ENCODE data around the gene LY86.
"Not testable (repeated sequence)": the region's sequence is repeated elsewhere in the genome, so short reads cannot be mapped to it uniquely, and the experiment has no call there.

The LY86 gene

DNA sequence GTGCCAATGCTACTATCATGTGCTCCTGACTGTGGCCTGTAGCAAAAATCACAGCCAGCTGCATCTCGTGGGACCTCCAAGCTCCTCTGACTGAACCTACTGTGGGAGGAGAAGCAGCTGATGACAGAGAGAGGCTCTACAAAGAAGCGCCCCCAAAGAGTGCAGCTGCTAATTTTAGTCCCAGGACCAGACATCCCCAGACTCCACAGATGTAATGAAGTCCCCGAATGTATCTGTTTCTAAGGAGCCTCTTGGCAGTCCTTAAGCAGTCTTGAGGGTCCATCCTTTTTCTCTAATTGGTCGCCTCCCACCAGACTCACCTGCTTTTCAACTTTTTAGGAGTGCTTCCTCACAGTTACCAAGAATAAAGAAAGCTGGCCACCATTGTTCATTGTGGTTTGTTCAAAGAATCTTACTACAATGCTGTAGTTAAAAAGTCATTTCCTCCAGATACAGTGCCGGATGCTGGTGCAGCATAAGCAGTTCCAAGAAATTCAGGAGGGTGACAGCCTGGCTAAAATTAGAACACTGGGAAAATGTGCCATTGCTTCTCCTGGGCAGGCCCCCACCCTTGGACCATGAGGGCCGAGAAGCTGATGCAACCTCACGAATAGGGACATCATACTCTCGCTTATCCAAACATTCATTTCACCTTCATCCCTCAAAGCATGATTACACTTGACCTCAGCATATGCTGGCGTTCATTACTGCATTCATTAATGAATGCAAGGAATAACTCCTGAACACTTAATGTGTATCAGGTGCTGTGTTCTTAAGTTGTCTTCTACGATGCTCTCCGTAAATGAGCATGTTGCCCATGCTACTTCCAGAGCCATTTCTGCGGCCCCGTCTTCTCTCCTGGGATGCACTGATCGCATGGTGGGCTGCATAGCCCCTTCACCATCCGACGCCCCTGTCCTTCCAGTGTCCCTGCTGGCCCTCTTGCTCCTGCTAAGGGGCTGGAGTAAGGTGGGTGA, 66.4 kb downstream of the LY86 start:
- DNase-seq (ENCODE audit: low spot score): peak; percentile 63

DNA sequence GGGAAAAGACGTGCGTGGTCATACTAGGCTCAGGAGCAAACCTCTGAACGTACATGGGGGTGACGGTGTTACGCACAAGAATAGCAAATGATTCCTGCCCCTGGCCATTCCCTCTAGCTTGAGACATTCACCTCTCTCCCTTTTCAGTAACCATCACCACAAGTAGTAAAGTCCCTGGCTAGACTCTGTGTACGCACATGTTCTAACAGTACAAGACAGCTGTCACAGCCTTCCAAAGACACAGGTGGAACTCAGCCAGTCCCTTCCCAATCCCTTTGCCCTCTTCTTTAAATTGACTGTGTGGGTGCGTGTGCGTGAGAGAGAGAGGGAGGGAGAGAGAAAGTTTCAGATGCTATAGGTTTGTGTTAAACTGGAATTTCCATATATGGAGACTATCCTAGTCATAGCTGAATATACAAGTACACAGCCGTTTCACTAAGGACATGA, 67.3 kb downstream of the LY86 start:
- no peak for DNase-seq (ENCODE audit: low spot score)

DNA sequence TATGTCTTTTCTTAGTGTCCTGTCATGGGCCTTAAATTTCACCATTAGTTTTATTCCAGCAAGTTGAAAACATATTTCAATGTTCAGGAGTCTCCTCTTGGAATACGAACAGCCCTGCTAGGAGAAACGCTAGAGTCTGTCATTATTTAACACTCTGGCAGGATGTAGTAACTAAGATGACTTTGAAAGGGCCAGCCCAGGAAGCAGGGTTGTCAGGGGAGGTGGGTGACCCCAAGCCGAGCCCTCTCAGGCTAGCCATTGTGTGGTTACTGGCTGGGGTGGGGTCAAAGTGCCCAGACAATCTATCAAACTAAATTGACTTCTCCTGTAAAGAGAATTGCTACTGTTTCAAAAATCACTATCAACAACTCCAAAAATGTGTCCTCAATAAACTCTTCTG, 67.8 kb downstream of the LY86 start:
- no peak for DNase-seq (ENCODE audit: low spot score)

DNA sequence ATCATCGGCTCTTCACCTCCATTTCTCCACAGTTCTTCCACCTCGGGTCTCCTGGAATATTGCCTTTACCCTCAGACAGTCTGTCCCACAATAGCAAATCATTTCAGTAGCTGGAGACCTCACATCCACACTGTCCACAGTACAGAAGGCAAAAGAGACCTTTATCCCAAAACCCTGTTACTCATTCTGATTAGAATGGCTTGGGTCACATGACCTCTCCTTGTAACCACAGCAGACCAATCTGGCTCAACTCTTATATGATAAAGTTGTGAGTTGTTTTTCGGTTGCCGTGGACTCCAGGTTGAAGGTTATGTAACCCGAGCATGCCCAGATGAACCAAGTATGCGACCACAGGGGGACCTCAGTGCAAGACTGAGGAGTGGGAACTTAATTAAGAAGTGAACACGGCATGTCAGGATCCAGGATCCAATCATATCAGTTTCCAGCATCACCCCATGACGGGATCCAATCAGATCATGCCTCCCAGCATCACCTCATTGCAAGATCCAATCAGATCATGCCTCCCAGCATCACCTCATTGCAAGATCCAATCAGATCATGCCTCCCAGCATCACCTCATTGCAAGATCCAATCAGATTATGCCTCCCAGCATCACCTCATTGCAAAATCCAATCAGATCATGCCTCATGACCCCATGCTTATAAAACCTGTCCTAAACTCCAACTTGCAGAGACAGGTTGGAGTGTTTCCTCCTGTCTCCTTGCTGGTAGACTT, 68.7 kb downstream of the LY86 start:
- no peak for DNase-seq (ENCODE audit: low spot score)

DNA sequence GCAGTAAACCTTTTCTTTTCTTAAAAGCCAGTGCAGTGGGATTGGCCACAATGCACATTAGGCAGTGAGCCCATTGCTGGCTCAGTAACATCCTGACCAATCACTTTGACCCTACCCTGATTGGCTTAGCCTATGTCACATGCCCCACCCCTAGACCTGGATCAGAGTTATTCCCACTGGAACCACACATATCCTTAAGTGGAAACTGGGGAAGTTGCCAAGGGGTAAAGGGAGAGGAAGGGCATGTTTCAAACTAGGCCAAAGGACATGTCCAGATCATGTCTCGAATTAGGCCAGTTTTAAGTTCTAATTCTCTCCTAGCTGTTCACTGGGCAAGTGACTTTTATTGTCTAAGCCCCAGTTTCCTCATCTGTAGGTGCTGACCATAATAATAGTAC, 69.3 kb downstream of the LY86 start:
- no peak for DNase-seq (ENCODE audit: low spot score)

DNA sequence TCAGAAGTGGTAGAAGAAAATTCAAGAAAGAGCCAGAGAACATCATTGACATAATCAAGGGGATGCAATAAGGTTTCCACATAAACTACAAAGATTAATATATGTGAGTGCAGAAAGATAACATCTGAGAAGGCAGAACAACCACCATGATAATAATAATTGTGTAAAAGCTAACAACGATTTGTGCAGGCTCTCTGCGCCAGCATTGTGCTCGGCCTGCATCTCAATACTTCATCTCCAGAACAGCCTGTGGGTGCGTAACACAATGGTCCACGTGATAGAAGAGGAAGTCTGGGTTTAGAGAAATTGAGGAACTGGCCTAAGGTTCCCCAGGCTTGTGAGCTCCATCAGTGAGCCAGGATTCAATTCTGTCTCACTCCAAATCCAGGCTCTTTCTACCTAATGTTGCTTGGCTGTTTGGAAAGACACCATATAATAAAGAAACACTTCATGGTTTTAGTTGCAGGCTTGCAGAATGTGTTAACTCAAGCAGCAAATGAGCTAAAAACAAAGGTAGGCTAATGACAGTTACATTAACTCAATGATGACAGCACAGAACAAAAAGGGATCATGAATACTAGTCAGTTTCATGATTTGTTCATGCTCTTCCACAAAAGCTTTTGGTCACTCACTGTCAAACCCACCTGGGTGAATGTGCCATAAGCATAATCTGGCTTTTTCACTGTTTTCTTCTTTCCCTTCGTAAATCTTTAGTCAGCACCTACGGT, 71.2 kb downstream of the LY86 start:
- DNase-seq (ENCODE audit: low spot score): no peak

DNA sequence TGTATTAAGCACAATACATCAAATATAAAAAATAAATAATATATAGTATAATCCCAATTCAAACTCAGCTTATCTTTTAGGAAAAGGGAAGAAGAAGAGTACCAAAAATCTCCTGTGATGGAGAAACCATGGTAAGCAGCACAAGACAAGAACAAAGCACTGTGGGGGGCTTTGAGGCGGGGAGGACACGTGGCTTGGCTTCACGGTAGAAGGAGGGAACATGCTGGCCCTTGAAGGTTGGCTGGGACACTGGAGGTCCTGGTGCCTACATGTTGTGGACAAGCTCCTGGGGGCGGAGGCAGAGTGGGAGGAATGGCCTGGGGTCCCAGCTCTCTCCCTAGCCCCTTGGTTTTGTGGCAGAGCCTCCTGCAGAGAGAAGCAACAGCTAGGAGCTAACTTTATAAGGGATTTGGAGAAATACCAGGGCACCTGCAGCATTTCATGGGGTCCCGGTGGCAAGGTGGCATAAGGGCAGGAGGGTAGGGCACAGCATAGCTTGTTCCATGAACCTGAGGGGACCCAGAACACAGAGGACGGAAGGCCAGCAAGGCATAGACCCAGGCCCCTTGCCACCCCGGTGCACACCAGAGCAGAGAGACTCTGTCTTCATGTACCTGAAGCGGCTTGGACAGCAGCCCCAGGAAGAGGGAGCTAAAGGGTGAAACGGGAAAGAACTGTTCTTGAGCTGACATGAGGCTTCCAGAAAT, 72.0 kb downstream of the LY86 start:
- no peak for DNase-seq (ENCODE audit: low spot score)

DNA sequence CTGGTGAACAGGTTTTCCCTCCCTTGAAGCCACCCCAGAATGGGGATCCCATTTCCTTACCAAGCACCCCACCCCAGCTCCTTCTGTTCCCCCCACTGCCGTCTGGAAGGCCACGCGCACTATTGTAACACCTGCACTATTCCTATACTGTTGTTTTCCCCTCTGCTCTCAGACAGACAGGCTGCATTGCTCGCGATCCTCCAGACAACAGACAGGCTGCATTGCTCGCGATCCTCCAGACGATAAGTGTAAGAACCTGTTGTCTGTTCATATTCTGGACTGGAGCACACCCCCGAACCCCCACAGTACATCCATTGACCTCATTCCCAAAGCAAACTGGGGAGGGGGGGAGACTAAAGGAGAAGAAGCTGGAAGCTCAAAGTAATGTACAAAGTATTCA, 72.7 kb downstream of the LY86 start:
- no peak for DNase-seq (ENCODE audit: low spot score)

DNA sequence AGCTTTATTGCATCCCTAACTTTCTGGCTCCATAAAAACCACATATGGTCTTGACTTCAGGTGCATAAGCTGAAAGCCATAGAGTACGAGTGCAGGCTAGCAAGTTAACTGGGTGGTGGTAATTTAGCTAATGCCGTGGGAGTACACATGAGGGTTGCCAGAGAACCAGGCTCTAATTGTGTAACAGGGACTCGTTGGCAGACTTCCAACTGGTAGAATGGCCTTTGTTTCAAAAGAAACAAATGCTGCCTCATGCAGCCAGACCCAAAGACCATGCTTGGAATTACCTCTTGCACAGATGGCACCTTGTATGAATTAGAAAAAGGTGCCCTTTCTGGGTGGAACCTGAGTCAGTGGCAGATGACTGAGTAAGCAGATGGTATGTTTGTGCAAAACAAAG, 73.2 kb downstream of the LY86 start:
- peak; percentile 16 for DNase-seq (ENCODE audit: low spot score)

DNA sequence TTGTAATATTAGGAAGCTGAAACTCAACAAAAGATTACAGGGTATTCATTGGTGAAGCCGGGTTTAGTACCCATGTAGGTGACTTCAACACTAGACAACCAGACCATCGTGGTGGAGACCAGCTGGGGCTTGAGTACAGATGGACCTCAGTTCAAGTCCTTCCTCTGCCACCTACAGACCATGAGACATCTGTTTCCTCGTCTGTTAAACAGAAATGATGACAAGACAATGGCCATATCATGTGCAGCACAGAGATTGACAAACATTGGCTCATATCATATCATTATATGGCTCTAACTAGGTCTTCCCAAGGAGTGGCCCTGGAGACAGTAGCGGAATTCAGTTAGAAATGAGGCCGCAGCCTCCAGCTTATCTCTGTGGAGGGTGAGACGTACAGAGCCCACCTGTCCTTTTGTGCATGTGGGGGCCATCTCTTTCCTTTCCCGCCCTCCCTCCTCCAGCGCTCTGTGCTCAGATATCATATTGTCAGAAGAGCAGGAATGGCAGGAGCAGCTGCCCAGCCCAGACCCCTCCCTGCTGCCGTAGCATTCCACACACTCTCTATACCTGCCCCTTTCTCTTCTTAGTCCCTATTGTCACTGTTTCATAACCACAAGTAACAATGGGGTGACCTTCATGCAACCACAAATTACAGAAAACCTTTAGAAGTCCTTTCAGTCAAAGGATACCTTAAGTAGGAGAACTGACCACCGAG, 75.1 kb downstream of the LY86 start:
- DNase-seq (ENCODE audit: low spot score): no peak

DNA sequence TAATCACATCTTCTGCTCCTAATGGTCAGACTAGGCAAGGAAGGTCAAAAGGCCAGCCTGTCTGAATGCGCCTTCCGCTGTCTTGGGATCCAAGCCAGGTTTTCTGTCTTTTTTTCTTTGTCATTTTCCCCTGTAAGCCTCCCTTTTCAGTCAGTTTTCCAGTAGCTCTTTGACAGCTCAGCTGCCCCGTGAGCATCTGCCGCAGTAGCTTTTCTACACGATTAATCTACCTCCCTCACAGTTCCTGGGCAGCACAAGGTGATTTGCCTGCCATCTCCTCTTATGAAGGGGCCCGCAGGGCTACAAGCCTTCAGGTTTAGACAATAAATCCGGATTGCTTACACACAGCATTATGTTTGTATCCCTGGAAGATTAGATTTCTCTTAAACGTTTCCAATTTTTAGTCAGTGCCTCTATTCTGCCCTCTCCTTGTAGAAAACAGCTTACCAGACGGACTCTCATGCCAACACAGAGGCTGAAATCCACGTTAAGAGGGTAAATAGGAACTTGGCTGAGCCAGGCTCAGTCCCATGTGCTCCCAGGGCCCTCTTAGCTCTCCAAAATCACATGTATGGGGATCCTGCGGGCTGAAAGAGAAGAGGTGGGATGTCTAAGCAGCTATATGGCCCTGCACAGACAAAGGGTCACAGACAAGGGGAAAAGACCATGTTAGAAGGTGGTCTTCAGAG, 77.2 kb downstream of the LY86 start:
- DNase-seq (ENCODE audit: low spot score): no peak

DNA sequence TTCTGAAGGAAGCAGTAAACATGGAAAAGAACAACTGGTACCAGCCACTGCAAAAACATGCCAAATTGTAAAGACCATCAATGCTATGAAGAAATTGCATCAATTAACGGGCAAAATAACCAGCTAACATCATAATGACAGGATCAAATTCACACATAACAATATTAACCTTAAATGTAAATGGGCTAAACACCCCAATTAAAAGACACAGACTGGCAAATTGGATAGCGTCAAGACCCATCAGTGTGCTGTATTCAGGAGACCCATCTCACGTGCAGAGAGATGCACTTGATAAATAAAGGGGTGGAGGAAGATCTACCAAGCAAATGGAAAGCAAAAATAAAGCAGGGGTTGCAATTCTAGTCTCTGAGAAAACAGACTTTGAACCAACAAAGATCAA, 81.6 kb downstream of the LY86 start:
- not testable (repeated sequence) for DNase-seq (ENCODE audit: low spot score)

DNA sequence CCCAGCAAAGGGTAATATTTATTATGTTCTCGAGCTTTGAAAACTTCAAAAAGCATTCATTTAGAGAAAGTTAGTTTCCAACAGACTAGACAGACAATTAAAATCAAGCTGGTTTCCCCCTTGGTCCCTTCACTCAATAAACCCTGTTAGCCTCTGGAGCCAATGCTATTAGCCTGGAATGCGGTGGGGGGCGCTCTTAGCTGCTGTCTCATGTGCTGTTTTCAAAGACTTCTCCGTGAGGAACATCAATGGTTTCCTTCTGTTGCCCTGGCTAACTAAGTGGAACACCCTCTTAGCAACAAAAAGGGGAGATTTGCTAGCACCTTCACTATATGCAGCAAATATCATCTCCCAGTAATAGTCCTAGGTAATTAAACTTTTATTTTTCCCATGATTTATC, 86.4 kb downstream of the LY86 start:
- peak; percentile 21 for DNase-seq (ENCODE audit: low spot score)

DNA sequence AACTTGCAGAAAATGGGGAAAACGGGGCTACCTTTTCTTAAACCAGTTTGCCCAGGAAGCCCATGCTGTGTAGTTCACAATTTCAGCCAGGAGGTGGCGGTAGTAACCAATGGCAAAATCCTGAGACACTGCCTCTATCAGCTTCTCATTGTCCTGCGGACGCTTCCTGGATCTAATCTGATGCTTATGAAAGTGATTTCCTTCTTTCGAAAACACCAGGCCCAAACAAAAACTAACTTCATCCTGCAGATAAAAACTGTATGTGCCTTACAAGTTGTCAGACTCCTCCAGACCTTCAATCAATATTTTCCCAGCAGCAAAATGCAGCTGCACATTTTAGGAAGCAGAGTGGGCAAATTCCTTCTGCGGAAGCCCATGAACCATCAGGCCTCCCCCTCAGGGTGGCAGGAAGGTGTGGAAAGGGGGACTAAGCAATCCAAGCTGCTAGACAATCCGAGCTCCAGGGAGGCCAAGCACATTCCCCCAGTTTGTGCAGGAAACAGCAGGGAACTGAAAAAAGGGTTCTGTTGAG, 88.5 kb downstream of the LY86 start:
- DNase-seq (ENCODE audit: low spot score): peak; percentile 81

DNA sequence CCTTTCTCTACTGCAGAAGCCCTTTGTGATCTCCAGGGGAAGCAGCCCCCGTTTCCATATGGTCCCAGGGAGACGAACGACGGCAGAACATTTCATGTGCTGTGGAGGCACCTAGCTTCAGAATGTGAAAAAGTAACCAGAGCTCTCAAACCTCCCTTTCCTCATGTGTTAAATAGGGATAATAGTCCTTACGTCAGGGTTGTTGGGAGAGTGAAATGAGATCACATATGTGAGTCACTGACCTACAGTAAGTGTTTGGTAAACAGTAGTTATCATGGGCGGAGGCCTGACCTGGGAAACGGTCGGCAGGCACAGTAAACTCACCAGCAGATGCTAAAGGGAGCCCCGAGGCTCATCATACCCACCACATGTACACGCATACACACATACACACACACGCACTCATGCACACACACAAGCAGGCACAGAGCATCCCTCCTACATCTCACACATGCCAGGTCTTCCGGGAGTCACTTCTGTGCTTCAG, 89.7 kb downstream of the LY86 start:
- peak; percentile 43 for DNase-seq (ENCODE audit: low spot score)

DNA sequence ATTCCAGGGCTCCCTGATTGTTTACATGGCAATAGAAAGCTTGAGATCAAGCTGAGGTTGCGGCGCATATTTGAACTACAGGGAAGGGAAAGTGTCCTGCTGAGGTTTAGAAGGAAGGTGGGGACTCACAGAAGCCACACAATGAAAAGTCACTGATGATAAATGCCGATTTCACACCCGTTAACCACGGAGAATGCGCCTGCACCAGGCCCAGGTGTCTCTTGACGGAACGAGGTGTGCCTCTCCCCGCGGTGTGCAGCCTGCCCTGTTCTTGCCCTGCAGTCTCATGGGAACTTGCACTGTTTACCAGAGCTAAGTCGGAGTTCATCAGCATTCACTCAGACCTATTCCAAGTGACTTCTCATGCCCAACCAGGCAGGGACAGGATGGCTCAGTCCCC, 90.3 kb downstream of the LY86 start:
- DNase-seq (ENCODE audit: low spot score): no peak

DNA sequence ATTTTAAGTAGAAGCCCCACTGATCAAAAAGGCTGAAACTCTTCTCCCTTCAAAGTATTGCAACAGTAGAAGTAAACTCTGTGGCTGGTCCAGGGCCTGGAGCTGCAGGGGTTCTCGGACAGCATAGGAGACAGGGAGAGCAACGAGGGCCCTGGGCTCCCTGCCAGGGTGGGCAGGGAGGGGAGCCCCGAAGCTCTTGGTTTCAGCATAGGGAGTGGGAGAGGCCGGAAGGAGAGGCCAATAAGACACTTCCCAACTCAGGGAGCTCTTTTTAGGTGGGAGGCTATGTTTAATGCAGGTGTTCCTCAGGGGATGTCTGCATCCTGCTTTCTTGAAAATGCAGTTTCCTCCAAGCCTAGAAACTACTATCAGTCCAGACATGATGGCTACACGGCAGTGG, 91.1 kb downstream of the LY86 start:
- DNase-seq (ENCODE audit: low spot score): no peak

DNA sequence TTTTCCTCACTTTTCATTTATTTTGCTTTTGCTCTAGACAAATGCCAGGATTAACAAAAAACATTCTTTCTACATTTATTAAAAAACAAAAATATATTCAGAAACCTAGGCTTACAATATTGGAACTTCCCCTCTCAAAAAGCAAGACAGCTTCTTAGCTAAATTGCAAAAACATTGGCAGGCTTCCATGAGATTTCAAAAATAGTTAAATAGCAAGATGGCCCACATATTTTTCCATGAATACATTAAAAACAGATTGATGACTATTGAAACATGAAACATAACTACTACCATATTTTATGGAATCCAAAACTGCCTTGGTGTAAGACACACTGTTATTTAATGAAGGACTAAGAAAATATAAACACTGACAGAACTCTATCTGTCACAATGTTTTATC, 92.0 kb downstream of the LY86 start:
- no peak for DNase-seq (ENCODE audit: low spot score)

DNA sequence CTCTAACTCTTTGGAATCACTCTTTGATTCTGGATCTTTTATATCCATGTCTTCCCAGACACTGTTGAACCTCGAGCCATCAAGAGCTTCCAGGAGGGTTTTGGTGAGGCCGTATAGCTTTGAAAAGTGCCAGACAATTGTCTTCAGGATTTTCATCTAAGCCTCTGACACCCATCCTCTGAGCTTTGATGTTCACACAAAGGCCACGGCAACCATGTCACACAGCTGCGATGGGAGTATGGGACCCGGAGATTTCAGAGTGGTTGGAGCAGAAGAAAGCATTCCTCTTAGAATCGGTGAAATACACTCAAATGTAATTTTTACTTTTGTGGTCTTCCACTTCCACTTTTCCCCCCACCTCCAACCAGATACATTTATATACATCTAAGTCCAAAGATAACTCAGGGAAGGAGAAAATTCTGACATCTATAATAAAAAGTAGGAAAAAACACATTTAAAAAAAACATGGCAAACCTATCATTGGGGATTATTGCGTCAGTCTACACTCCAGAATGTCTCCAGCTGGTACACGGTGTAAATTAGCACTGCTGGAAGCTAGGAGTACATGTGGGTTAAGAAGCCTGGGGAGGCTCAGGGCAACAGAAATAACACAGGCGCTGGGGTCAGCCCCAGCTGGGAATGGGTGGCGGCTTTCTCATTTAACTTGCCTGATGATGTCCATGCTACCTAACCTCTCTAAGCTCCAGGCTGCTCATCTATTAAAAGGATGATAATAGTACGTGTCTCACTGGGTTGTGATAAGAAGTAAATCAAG, 92.7 kb downstream of the LY86 start:
- no peak for DNase-seq (ENCODE audit: low spot score)

Data from AG08395 (cell line).